HEK293 (cell line): ENCODE results near the gene FGF6.

ENCODE experiments used
- BCL11A ChIP-seq: fragments of 450-650 bp; formaldehyde crosslinking; IDR thresholded peaks from 2 replicates; pipeline ENCODE4 v1.5.1; 2016; ENCODE audit warnings: low read depth, missing biosample characterization, missing genetic modification characterization
- ELK4 ChIP-seq: IDR thresholded peaks from 2 replicates; pipeline ENCODE4 v1.6.1; 2011; ENCODE audit warnings: mild to moderate bottlenecking, low read depth, low read length, borderline replicate concordance
- GFI1B ChIP-seq: fragments of 450-650 bp; formaldehyde crosslinking; IDR thresholded peaks from 2 replicates; pipeline ENCODE4 v1.5.1; 2016; ENCODE audit warnings: missing biosample characterization, missing genetic modification characterization
- GLIS2 ChIP-seq: fragments of 450-650 bp; formaldehyde crosslinking; IDR thresholded peaks from 2 replicates; pipeline ENCODE4 v1.5.1; 2016; ENCODE audit warnings: missing biosample characterization, missing genetic modification characterization
- HIC1 ChIP-seq: fragments of 450-650 bp; formaldehyde crosslinking; IDR thresholded peaks from 2 replicates; pipeline ENCODE4 v1.5.1; 2016; ENCODE audit warnings: missing biosample characterization, missing genetic modification characterization
- HOXD13 ChIP-seq: sonication (generic); formaldehyde crosslinking; IDR thresholded peaks from 2 replicates; pipeline ENCODE4 v1.8.0; 2022; ENCODE audit warnings: missing genetic modification reagents, borderline replicate concordance
- PRDM10 ChIP-seq: fragments of 450-650 bp; formaldehyde crosslinking; IDR thresholded peaks from 2 replicates; pipeline ENCODE4 v1.5.1; 2016; ENCODE audit warnings: missing biosample characterization, missing genetic modification characterization
- SALL2 ChIP-seq: fragments of 450-650 bp; formaldehyde crosslinking; IDR thresholded peaks from 2 replicates; pipeline ENCODE4 v1.5.0; 2017; ENCODE audit warnings: missing biosample characterization, mild to moderate bottlenecking, missing genetic modification characterization, borderline replicate concordance
- SETDB1 ChIP-seq: IDR thresholded peaks from one replicate; pipeline ENCODE4 v1.6.1; 2017; ENCODE audit warnings: mild to moderate bottlenecking, low read length, moderate library complexity, mixed read lengths; ENCODE audit not compliant: insufficient read length
- SP3 ChIP-seq: fragments of 450-650 bp; formaldehyde crosslinking; IDR thresholded peaks from 2 replicates; pipeline ENCODE4 v1.5.1; 2016; ENCODE audit warnings: missing biosample characterization, missing genetic modification characterization
- ZBTB17 ChIP-seq: fragments of 450-650 bp; formaldehyde crosslinking; IDR thresholded peaks from 2 replicates; pipeline ENCODE4 v1.5.1; 2016; ENCODE audit warnings: missing biosample characterization, missing genetic modification characterization
- ZNF112 ChIP-seq: fragments of 450-650 bp; formaldehyde crosslinking; IDR thresholded peaks from 2 replicates; pipeline ENCODE4 v1.5.0; 2017; ENCODE audit warnings: missing biosample characterization, missing genetic modification characterization
- ZNF132 ChIP-seq: fragments of 450-650 bp; formaldehyde crosslinking; IDR thresholded peaks from 2 replicates; pipeline ENCODE4 v1.5.1; 2017; ENCODE audit warnings: missing biosample characterization, missing genetic modification characterization, borderline replicate concordance
- ZNF202 ChIP-seq: fragments of 450-650 bp; formaldehyde crosslinking; IDR thresholded peaks from 2 replicates; pipeline ENCODE4 v1.5.1; 2016; ENCODE audit warnings: missing biosample characterization, missing genetic modification characterization, borderline replicate concordance
- ZNF239 ChIP-seq: fragments of 450-650 bp; formaldehyde crosslinking; IDR thresholded peaks from 2 replicates; pipeline ENCODE4 v1.5.1; 2016; ENCODE audit warnings: missing biosample characterization, missing genetic modification characterization
- ZNF274 ChIP-seq, 2 experiments: fragments of 200-500 bp in 1 of 2; fragments of 450-650 bp in 1 of 2; sonication (Bioruptor generic) in 1 of 2; formaldehyde crosslinking in 1 of 2; IDR thresholded peaks; 2 replicates each; pipeline versions ENCODE4 v1.5.1 to v1.6.1; 2014 to 2016; ENCODE audit warnings: borderline replicate concordance in 1 of 2, inconsistent platforms in 1 of 2, low read length in 1 of 2, missing biosample characterization in 1 of 2, missing genetic modification characterization in 1 of 2
- ZNF280C ChIP-seq: fragments of 450-650 bp; formaldehyde crosslinking; IDR thresholded peaks from 2 replicates; pipeline ENCODE4 v1.5.1; 2016; ENCODE audit warnings: missing biosample characterization, missing genetic modification characterization
- ZNF292 ChIP-seq: fragments of 450-650 bp; formaldehyde crosslinking; IDR thresholded peaks from 2 replicates; pipeline ENCODE4 v1.5.1; 2016; ENCODE audit warnings: low read depth, missing biosample characterization, missing genetic modification characterization, borderline replicate concordance
- ZNF366 ChIP-seq: fragments of 450-650 bp; formaldehyde crosslinking; conservative IDR thresholded peaks from 2 replicates; pipeline ENCODE4 v1.5.1; 2016; ENCODE audit warnings: missing biosample characterization, missing genetic modification characterization
- ZNF391 ChIP-seq: fragments of 450-650 bp; formaldehyde crosslinking; IDR thresholded peaks from 2 replicates; pipeline ENCODE4 v1.5.1; 2016; ENCODE audit warnings: low read depth, missing biosample characterization, missing genetic modification characterization, borderline replicate concordance
- ZNF544 ChIP-seq: fragments of 450-650 bp; formaldehyde crosslinking; IDR thresholded peaks from 2 replicates; pipeline ENCODE4 v1.5.0; 2017; ENCODE audit warnings: missing biosample characterization, missing genetic modification characterization
- ZNF555 ChIP-seq: fragments of 450-650 bp; formaldehyde crosslinking; conservative IDR thresholded peaks from 2 replicates; pipeline ENCODE4 v1.5.1; 2017; ENCODE audit warnings: missing biosample characterization, mild to moderate bottlenecking, missing genetic modification characterization, inconsistent platforms
- ZNF639 ChIP-seq: fragments of 450-650 bp; formaldehyde crosslinking; IDR thresholded peaks from 2 replicates; pipeline ENCODE4 v1.5.1; 2016; ENCODE audit warnings: missing biosample characterization, missing genetic modification characterization
- ZNF701 ChIP-seq: fragments of 450-650 bp; formaldehyde crosslinking; IDR thresholded peaks from 2 replicates; pipeline ENCODE4 v1.5.1; 2016; ENCODE audit warnings: missing biosample characterization, missing genetic modification characterization
- ZNF776 ChIP-seq: fragments of 450-650 bp; formaldehyde crosslinking; IDR thresholded peaks from 2 replicates; pipeline ENCODE4 v1.5.0; 2017; ENCODE audit warnings: missing biosample characterization, missing genetic modification characterization, borderline replicate concordance
- ZSCAN30 ChIP-seq: fragments of 450-650 bp; IDR thresholded peaks from 2 replicates; pipeline ENCODE4 v1.5.1; 2018; ENCODE audit warnings: missing biosample characterization, mild to moderate bottlenecking, missing genetic modification characterization, moderate library complexity
- ZXDB ChIP-seq: fragments of 450-650 bp; formaldehyde crosslinking; IDR thresholded peaks from 2 replicates; pipeline ENCODE4 v1.5.1; 2016; ENCODE audit warnings: missing biosample characterization, missing genetic modification characterization

The FGF6 gene

GRCh38 chr12:4441355-4442335 is 4.0 kb downstream of the FGF6 start (continued):
- TF ChIP-seq SALL2 (tag by site-specific recombination): no peak
- TF ChIP-seq ZNF544 (tag by site-specific recombination): no peak
- TF ChIP-seq ZNF292 (tag by site-specific recombination): no peak
- no peak for TF ChIP-seq ZNF112 (tag by site-specific recombination)
- no peak for TF ChIP-seq ZNF555
- TF ChIP-seq ZSCAN30 (tag by site-specific recombination): no peak
- TF ChIP-seq ELK4: no peak
- TF ChIP-seq HIC1 (tag by site-specific recombination): no peak
- no peak for TF ChIP-seq ZNF280C (tag by site-specific recombination)
- TF ChIP-seq ZNF202 (tag by site-specific recombination): no peak
- TF ChIP-seq GLIS2 (tag by site-specific recombination): 0 out of 2 replicates have a peak, but pooled peaks have one; percentile 14
- TF ChIP-seq ZNF366 (tag by site-specific recombination): no peak
- no peak for TF ChIP-seq ZNF239 (tag by site-specific recombination)
- TF ChIP-seq BCL11A: no peak
- TF ChIP-seq ZNF391 (tag by site-specific recombination): no peak
- no peak for TF ChIP-seq ZNF132 (tag by site-specific recombination)
- TF ChIP-seq ZNF274 (IDR thresholded peaks at IDR 0.05; ENCODE audit: low read length): no peak
- no peak for TF ChIP-seq ZNF274 (tag by site-specific recombination; IDR thresholded peaks at IDR 0.05; ENCODE audit: borderline replicate concordance)
- TF ChIP-seq ZBTB17 (tag by site-specific recombination): peak; percentile 52; the same call in 1 of the 2 replicates
- no peak for TF ChIP-seq ZNF701 (tag by site-specific recombination)
- no peak for TF ChIP-seq SP3
- TF ChIP-seq PRDM10 (tag by site-specific recombination): peak; percentile 24; the same call in 1 of the 2 replicates
- no peak for TF ChIP-seq SETDB1
- no peak for TF ChIP-seq HOXD13
- no peak for TF ChIP-seq ZNF776 (tag by site-specific recombination)
- TF ChIP-seq ZXDB (tag by site-specific recombination): peak; percentile 54; the same call in 1 of the 2 replicates
- no peak for TF ChIP-seq GFI1B (tag by site-specific recombination)
- no peak for TF ChIP-seq ZNF639 (tag by site-specific recombination)
